ENCODE data around the gene IRF8.
A peak's percentile ranks its signal among the peaks of the same experiment; 100 is the strongest.

IRF8 gene

GRCh38 chr16:85915125-85915845, 16.3 kb downstream of the IRF8 start:
- DNase-seq, result no peak

GRCh38 chr16:85916141-85916890, 17.4 kb downstream of the IRF8 start:
- DNase-seq, result peak in 1 of 4 experiments; percentile 4

GRCh38 chr16:85917012-85917411, 18.1 kb downstream of the IRF8 start:
- no peak for DNase-seq

- no peak for DNase-seq
Measured at GRCh38 chr16:85917959-85918358, 19.0 kb downstream of the IRF8 start.

GRCh38 chr16:85918436-85918835, 19.5 kb downstream of the IRF8 start:
- DNase-seq, result no peak

- DNase-seq, result no peak
Measured at GRCh38 chr16:85919271-85920267, 20.6 kb downstream of the IRF8 start.

- DNase-seq, result no peak
Measured at GRCh38 chr16:85921026-85921425, 22.1 kb downstream of the IRF8 start.

GRCh38 chr16:85923153-85924021, 24.4 kb downstream of the IRF8 start:
- no peak for DNase-seq

GRCh38 chr16:85924675-85925074, 25.7 kb downstream of the IRF8 start:
- DNase-seq, result no peak

- no peak for DNase-seq
Measured at GRCh38 chr16:85926370-85926769, 27.4 kb downstream of the IRF8 start.

- DNase-seq, result no peak
Measured at GRCh38 chr16:85927371-85927770, 28.4 kb downstream of the IRF8 start.

- no peak for DNase-seq
Measured at GRCh38 chr16:85927959-85928358, 29.0 kb downstream of the IRF8 start.

GRCh38 chr16:85928401-85928820, 29.4 kb downstream of the IRF8 start:
- DNase-seq, result no peak

GRCh38 chr16:85929259-85929721, 30.3 kb downstream of the IRF8 start:
- DNase-seq, result no peak

- no peak for DNase-seq
Measured at GRCh38 chr16:85930301-85930700, 31.3 kb downstream of the IRF8 start.

GRCh38 chr16:85931596-85932402, 32.8 kb downstream of the IRF8 start:
- DNase-seq, result no peak

GRCh38 chr16:85934210-85934609, 35.2 kb downstream of the IRF8 start:
- DNase-seq, result no peak

GRCh38 chr16:85935391-85935973, 36.5 kb downstream of the IRF8 start:
- DNase-seq, result no peak

GRCh38 chr16:85935974-85936760, 37.2 kb downstream of the IRF8 start:
- DNase-seq, result peak in 2 of 4 experiments; percentile 36 to 48

GRCh38 chr16:85936816-85937215, 37.9 kb downstream of the IRF8 start:
- no peak for DNase-seq

Data from activated naive CD4-positive, alpha-beta T cell (primary cell).